Peyer's patch (tissue), 4 donors: Measurements from ENCODE around the gene CDC42EP2.

Experiments
- CTCF ChIP-seq, 6 experiments: fragments of 450-650 bp in 4 of 6; fragments of 200-600 bp in 2 of 6; sonication (generic) in 1 of 6; IDR thresholded peaks; one replicate each; pipeline ENCODE4 v1.5.1; 2017 to 2019; ENCODE audit warnings: antibody characterized with exemption in 6 of 6, mild to moderate bottlenecking in 3 of 6, moderate library complexity in 1 of 6
- POLR2A ChIP-seq, 2 donors: fragments of 450-650 bp; IDR thresholded peaks; one replicate each; pipeline ENCODE4 v1.5.1; 2017; ENCODE audit warnings: antibody characterized with exemption in 2 of 2, mild to moderate bottlenecking in 2 of 2, moderate library complexity in 2 of 2

GRCh38 chr11:65363770-65364169, 49.1 kb downstream of the CDC42EP2 start:
- TF ChIP-seq CTCF (IDR thresholded peaks at IDR 0.05) (no peak), POLR2A (IDR thresholded peaks at IDR 0.05) (no peak)
